B cell (primary cell): ENCODE results near the gene PCDHB7.
"Not testable (repeated sequence)": the region's sequence is repeated elsewhere in the genome, so short reads cannot be mapped to it uniquely, and the experiment has no call there.

Experiments
- EZH2 ChIP-seq: IDR thresholded peaks from 2 replicates; pipeline ENCODE4 v1.6.1; 2012; ENCODE audit warnings: borderline replicate concordance, low read depth, mild to moderate bottlenecking, moderate library complexity, low read length; ENCODE audit not compliant: insufficient read depth, poor library complexity, severe bottlenecking
- TF ChIP-seq, protein P1 (sequence below): fragments of 200-600 bp; IDR thresholded peaks from one replicate; pipeline ENCODE4 v1.8.0; 2022; ENCODE audit warnings: antibody characterized with exemption, mild to moderate bottlenecking

- TF ChIP-seq, protein P1, sequence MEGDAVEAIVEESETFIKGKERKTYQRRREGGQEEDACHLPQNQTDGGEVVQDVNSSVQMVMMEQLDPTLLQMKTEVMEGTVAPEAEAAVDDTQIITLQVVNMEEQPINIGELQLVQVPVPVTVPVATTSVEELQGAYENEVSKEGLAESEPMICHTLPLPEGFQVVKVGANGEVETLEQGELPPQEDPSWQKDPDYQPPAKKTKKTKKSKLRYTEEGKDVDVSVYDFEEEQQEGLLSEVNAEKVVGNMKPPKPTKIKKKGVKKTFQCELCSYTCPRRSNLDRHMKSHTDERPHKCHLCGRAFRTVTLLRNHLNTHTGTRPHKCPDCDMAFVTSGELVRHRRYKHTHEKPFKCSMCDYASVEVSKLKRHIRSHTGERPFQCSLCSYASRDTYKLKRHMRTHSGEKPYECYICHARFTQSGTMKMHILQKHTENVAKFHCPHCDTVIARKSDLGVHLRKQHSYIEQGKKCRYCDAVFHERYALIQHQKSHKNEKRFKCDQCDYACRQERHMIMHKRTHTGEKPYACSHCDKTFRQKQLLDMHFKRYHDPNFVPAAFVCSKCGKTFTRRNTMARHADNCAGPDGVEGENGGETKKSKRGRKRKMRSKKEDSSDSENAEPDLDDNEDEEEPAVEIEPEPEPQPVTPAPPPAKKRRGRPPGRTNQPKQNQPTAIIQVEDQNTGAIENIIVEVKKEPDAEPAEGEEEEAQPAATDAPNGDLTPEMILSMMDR: not testable (repeated sequence)
- TF ChIP-seq EZH2: not testable (repeated sequence)
Measured at GRCh38 chr5:141188682-141189081, 16.2 kb downstream of the PCDHB7 start.
